HepG2 (cell line): ENCODE measurements around the gene DCPS.

Source experiments
- MAFK ChIP-seq, 2 experiments: IDR thresholded peaks in 1 of 2; conservative IDR thresholded peaks in 1 of 2; 2 replicates each; pipeline ENCODE4 v1.6.1; 2011; ENCODE audit warnings: improper control_type of control experiment in 2 of 2, low read length in 2 of 2
- PHF8 ChIP-seq: sonication (generic); formaldehyde crosslinking; IDR thresholded peaks from 2 replicates; pipeline ENCODE4 v1.5.0; 2020; ENCODE audit warnings: missing genetic modification reagents
- SMAD3 ChIP-seq: sonication (generic); formaldehyde crosslinking; IDR thresholded peaks from 2 replicates; pipeline ENCODE4 v1.4.0; 2020; ENCODE audit warnings: missing genetic modification reagents
- TBX2 ChIP-seq: sonication (generic); formaldehyde crosslinking; IDR thresholded peaks from 2 replicates; pipeline ENCODE4 v1.5.0; 2020; ENCODE audit warnings: missing genetic modification reagents, mild to moderate bottlenecking, borderline replicate concordance
- TCF7L2 ChIP-seq: IDR thresholded peaks from 2 replicates; pipeline ENCODE4 v1.6.1; 2011; ENCODE audit warnings: mild to moderate bottlenecking, low read depth, low read length, moderate library complexity
- ZNF121 ChIP-seq: sonication (generic); formaldehyde crosslinking; IDR thresholded peaks from 2 replicates; pipeline ENCODE4 v1.5.0; 2020; ENCODE audit warnings: mild to moderate bottlenecking, missing genetic modification reagents
- ZNF746 ChIP-seq: sonication (generic); formaldehyde crosslinking; IDR thresholded peaks from 2 replicates; pipeline ENCODE4 v1.8.0; 2022; ENCODE audit warnings: mild to moderate bottlenecking, missing genetic modification reagents

DNA sequence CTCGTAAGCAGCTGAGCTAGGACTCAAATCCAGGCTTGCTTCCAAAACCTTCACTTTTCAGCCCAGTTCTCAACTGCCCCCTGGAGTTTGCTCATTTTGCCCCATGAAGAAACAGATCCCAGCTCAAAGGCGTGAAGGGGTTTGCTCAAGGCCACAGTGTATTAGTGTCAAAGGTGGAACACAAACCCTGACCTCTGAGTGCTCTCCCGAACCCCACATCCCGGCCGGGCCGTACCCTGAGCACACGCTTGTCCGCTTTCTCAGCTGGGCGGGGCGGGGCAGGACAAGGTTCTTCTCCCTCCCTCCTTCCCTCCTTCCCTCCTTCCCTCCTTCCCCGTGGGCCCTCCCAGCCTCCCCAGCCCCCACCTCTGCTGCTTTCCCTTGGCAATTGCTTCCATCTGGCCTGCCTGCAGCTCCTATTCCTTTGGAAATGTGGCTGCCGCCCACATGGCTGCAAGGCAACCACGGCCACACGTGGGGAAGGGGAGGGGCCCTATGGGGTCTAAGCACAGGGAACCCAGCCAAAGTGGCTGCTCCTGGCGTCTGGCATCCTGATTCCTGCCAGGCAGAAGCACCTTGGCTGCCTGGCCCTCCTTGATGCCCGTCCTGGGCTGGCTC, 55.7 kb downstream of the DCPS start:
- no peak for TF ChIP-seq PHF8 (CRISPR knock-in tag)
- no peak for TF ChIP-seq TCF7L2
- TF ChIP-seq MAFK (conservative IDR thresholded peaks at IDR 0.05 in 1 of 2, IDR thresholded peaks at IDR 0.05 in 1 of 2; ENCODE audit: low read length in 2 of 2) = no peak
- TF ChIP-seq TBX2 (CRISPR knock-in tag) = no peak
- no peak for TF ChIP-seq ZNF746
- TF ChIP-seq SMAD3 = no peak
- TF ChIP-seq ZNF121 (CRISPR knock-in tag) = no peak
